ENCODE results near the gene PPP1R37.

- no peak for TF ChIP-seq CTCF (IDR thresholded peaks at IDR 0.05; ENCODE audit: low read depth, low read length, poor library complexity, severe bottlenecking)
- no peak for TF ChIP-seq EZH2phosphoT487 (IDR thresholded peaks at IDR 0.05; ENCODE audit: borderline replicate concordance, low read length)
Measured at GRCh38 chr19:45061965-45062364, 31.0 kb upstream of the PPP1R37 start.
